GM12878 (cell line): ENCODE data around the gene CDC16. TPM values are rescaled to one million over a fixed set of nuclear protein-coding genes. Genes with fewer than 3 reads are reported as not detected.

Source experiments
- ATAC-seq: fragments of 200-7000 bp; cut with Tn5 transposase; 3 replicates; pipeline ENCODE4 v1.9.1; 2020; ENCODE audit warnings: mild to moderate bottlenecking, moderate library complexity
- BruUV-seq: library from RNA; stranded (reverse); fragments of 400-500 nt; replicated peaks from 2 replicates; lab custom pipeline; 2021; lab: Mats Ljungman, UMichigan
- CTCF ChIA-PET: fragments of 300-600 bp; sonication (Branson Sonifier 250); formaldehyde crosslinking; extraction: SDS; loops from one replicate; lab custom pipeline; 2021; ENCODE audit warnings: inconsistent platforms; lab: Yijun Ruan, JAX
- POLR2A ChIA-PET: fragments of 350-600 bp; formaldehyde crosslinking; extraction: SDS; loops from one replicate; lab custom pipeline; 2021; ENCODE audit warnings: inconsistent platforms; lab: Charles Lee
- RAD21 ChIA-PET: fragments of 300-600 bp; sonication (Branson Sonifier 250); formaldehyde crosslinking; loops from one replicate; lab custom pipeline; 2023; ENCODE audit warnings: antibody characterized with exemption; ENCODE audit not compliant: unreplicated experiment; lab: Charles Lee
- SMC1A ChIA-PET: fragments of 300-600 bp; sonication (Branson Sonifier 250); formaldehyde crosslinking; loops from one replicate; lab custom pipeline; 2023; ENCODE audit not compliant: unreplicated experiment, uncharacterized antibody; lab: Charles Lee
- DNase-seq: peaks from one replicate; pipeline ENCODE4 v3.0.0-alpha.2; 2011; ENCODE audit warnings: low read depth, low spot score
- FAIRE-seq: peaks from 3 replicates; lab custom pipeline; 2011; peaks lifted over from hg19 to GRCh38; lab: Jason Lieb, UNC
- H2AFZ ChIP-seq: 2 replicates; pipeline ENCODE4 v1.6.0; 2011; ENCODE audit warnings: low read depth, low read length, control low read depth; ENCODE audit not compliant: control insufficient read depth
- H3K27ac ChIP-seq: 2 replicates; pipeline ENCODE4 v1.5.1; 2011; ENCODE audit warnings: control low read depth; ENCODE audit not compliant: control insufficient read depth, insufficient read depth
- H3K27me3 ChIP-seq, 2 experiments: replicated peaks in 1 of 2; 2 replicates each; pipeline versions ENCODE4 v1.6.0 to v1.6.1; 2011; ENCODE audit warnings: low read length in 1 of 2; ENCODE audit not compliant: control insufficient read depth in 2 of 2, insufficient read depth in 2 of 2
- H3K36me3 ChIP-seq, 2 experiments: 2 replicates each; pipeline ENCODE4 v1.5.1; 2011; ENCODE audit warnings: low read length in 1 of 2; ENCODE audit not compliant: control insufficient read depth in 2 of 2, insufficient read depth in 2 of 2
- H3K4me1 ChIP-seq: 2 replicates; pipeline ENCODE4 v1.6.1; 2011; ENCODE audit warnings: mild to moderate bottlenecking, low read length, moderate library complexity, mixed read lengths; ENCODE audit not compliant: control insufficient read depth, insufficient read depth
- H3K4me2 ChIP-seq: 2 replicates; pipeline ENCODE4 v1.6.0; 2011; ENCODE audit warnings: control low read depth; ENCODE audit not compliant: control insufficient read depth, insufficient read depth
- H3K4me3 ChIP-seq: fragments of 200-600 bp; sonication (generic); 2 replicates; pipeline ENCODE4 v1.5.1; 2016
- H3K79me2 ChIP-seq: 2 replicates; pipeline ENCODE4 v1.6.0; 2011; ENCODE audit warnings: low read length; ENCODE audit not compliant: control insufficient read depth, insufficient read depth
- H3K9ac ChIP-seq: 2 replicates; pipeline ENCODE4 v1.8.0; 2011; ENCODE audit warnings: low read length, control low read depth, mixed read lengths; ENCODE audit not compliant: control insufficient read depth, insufficient read depth
- H3K9me3 ChIP-seq: replicated peaks from 3 replicates; pipeline ENCODE4 v1.5.1; 2011; ENCODE audit warnings: mild to moderate bottlenecking, low read length; ENCODE audit not compliant: control insufficient read depth, insufficient read depth
- H4K20me1 ChIP-seq: 2 replicates; pipeline ENCODE4 v1.6.0; 2011; ENCODE audit not compliant: control insufficient read depth, insufficient read depth
- BHLHE40 ChIP-seq, 2 experiments: fragments of 450-650 bp in 1 of 2; IDR thresholded peaks; 2 replicates each; pipeline ENCODE4 v1.6.1; 2011 to 2017; ENCODE audit warnings: low read depth in 2 of 2, borderline replicate concordance in 1 of 2, improper control_type of control experiment in 1 of 2, low read length in 1 of 2, mild to moderate bottlenecking in 1 of 2
- CBFB ChIP-seq: IDR thresholded peaks from 2 replicates; pipeline ENCODE4 v1.6.1; 2016; ENCODE audit warnings: antibody characterized with exemption, low read depth
- E2F8 ChIP-seq: fragments of 450-650 bp; IDR thresholded peaks from 2 replicates; pipeline ENCODE4 v1.6.1; 2018; ENCODE audit warnings: mild to moderate bottlenecking, low read depth, moderate library complexity; ENCODE audit not compliant: partially characterized antibody
- KDM1A ChIP-seq: fragments of 200-600 bp; sonication (generic); IDR thresholded peaks from 2 replicates; pipeline ENCODE4 v1.6.1; 2016; ENCODE audit warnings: borderline replicate concordance
- MTA2 ChIP-seq: fragments of 450-650 bp; IDR thresholded peaks from 2 replicates; pipeline ENCODE4 v1.6.1; 2016; ENCODE audit warnings: low read depth, mild to moderate bottlenecking, moderate library complexity
- MYB ChIP-seq: fragments of 150-350 bp; IDR thresholded peaks from 2 replicates; pipeline ENCODE4 v1.6.1; 2014; ENCODE audit warnings: mild to moderate bottlenecking, low read depth, low read length, borderline replicate concordance
- NFXL1 ChIP-seq: fragments of 450-650 bp; IDR thresholded peaks from 2 replicates; pipeline ENCODE4 v1.6.1; 2017; ENCODE audit warnings: antibody characterized with exemption, mild to moderate bottlenecking, borderline replicate concordance
- NR2C2 ChIP-seq: IDR thresholded peaks from 2 replicates; pipeline ENCODE4 v1.6.1; 2011; ENCODE audit warnings: borderline replicate concordance, low read depth; ENCODE audit not compliant: control insufficient read depth, insufficient read length
- SKIL ChIP-seq: fragments of 450-650 bp; IDR thresholded peaks from 2 replicates; pipeline ENCODE4 v1.6.1; 2017; ENCODE audit warnings: mild to moderate bottlenecking, low read depth, inconsistent platforms; ENCODE audit not compliant: poor library complexity, severe bottlenecking
- WRNIP1 ChIP-seq: IDR thresholded peaks from 2 replicates; pipeline ENCODE4 v1.6.1; 2011; ENCODE audit warnings: low read depth, low read length, improper control_type of control experiment, borderline replicate concordance
- ZBTB33 ChIP-seq: fragments of 450-650 bp; IDR thresholded peaks from 2 replicates; pipeline ENCODE4 v1.6.1; 2017; ENCODE audit warnings: mild to moderate bottlenecking
- ZBTB40 ChIP-seq: fragments of 450-650 bp; IDR thresholded peaks from 2 replicates; pipeline ENCODE4 v1.6.1; 2016; ENCODE audit warnings: mild to moderate bottlenecking, moderate library complexity, borderline replicate concordance
- ZNF24 ChIP-seq: fragments of 450-650 bp; IDR thresholded peaks from 2 replicates; pipeline ENCODE4 v1.6.1; 2017; ENCODE audit warnings: antibody characterized with exemption, mild to moderate bottlenecking
- ZNF274 ChIP-seq: IDR thresholded peaks from one replicate; pipeline ENCODE4 v1.8.0; 2011; ENCODE audit not compliant: insufficient read length, insufficient read depth
- WGBS: methylation state at CpG from one replicate; pipeline ENCODE4 v1.1.6; 2016; ENCODE audit warnings: low lambda C conversion rate; ENCODE audit not compliant: insufficient replicate concordance, insufficient coverage; ENCODE audit errors: missing lambda C conversion rate; 5-methylcytosine and 5-hydroxymethylcytosine counted together
- in situ Hi-C: fragments of 300-500 bp; cut with MboI; formaldehyde crosslinking; loops from 9 replicates; pipeline ENCODE4 v1.14.3; 2018; ENCODE audit warnings: mixed read lengths
- intact Hi-C: fragments of 100-400 bp; cut with micrococcal nuclease; formaldehyde crosslinking; loops from one replicate; pipeline ENCODE4 v1.14.2; 2022; ENCODE audit not compliant: unreplicated experiment
- polyA plus RNA-seq, 11 experiments: library from polyadenylated mRNA; depleted of rRNA in 4 of 11; unstranded in 6 of 11; stranded (reverse) in 5 of 11; fragments of >200 nt; fragmentation: Nextera tagmentation in 4 of 11; fragmentation: Illumina TruSeq in 1 of 11; extraction: Ambion mirVana in 4 of 11; extraction: Trizol in 1 of 11; gene quantifications; 1 replicate in 1 of 11; 2 replicates in 10 of 11; pipeline versions ENCODE4 v1.2.1 to v1.2.3, GENCODE V29; 2011 to 2016; ENCODE audit warnings: inconsistent platforms in 2 of 11, missing spikeins in 2 of 11, low read depth in 1 of 11
- total RNA-seq, 4 experiments: library from RNA; depleted of rRNA in 3 of 4; stranded (reverse); fragments of >200 nt in 3 of 4; fragmentation: Illumina TruSeq in 1 of 4; extraction: Trizol in 1 of 4; gene quantifications; 2 replicates each; pipeline versions ENCODE4 v1.2.1 to v1.2.3, GENCODE V29; 2013 to 2021

CDC16 gene
- total and polyA plus RNA-seq, 10 of the 15 experiments (the other 5 are each of a cell fraction or from before 2014, with no cell fraction given) = 15.4 to 92.9 (median 31.4) TPM

GRCh38 chr13:114199954-114200353 is 34.7 kb upstream of the CDC16 start:
- FAIRE-seq (no peak), ATAC-seq (no peak), DNase-seq (no peak)
- Histone ChIP-seq H3K79me2 (no peaks in the 10 kb centered on the region), H4K20me1 (no peaks in the 10 kb centered on the region), H3K27ac (no peak overlapping the region), H3K4me3 (no peak overlapping the region), H3K36me3 (no peaks in the 10 kb centered on the region), H3K4me2 (no peak overlapping the region), H3K9ac (no peak overlapping the region), H3K9me3 (peaks cover 2% of the 10 kb centered on the region; the same call in 1 of the 3 replicates), H3K27me3 (no peaks in the 10 kb centered on the region), H3K4me1 (no peaks in the 10 kb centered on the region), H2AFZ (no peak overlapping the region)
- in situ Hi-C loops (no loop called here), intact Hi-C loops (no loop called here)
- ChIA-PET SMC1A (no interaction called here), CTCF (no interaction called here), RAD21 (no interaction called here), POLR2A (no interaction called here)
- WGBS = 88% methylated on average over 31 of the region's 42 CpGs
- no TSS peak for BruUV-seq
- TF ChIP-seq MTA2 (no peak), CBFB (no peak), NFXL1 (no peak), SKIL (no peak), WRNIP1 (no peak), ZNF274 (no peak), ZBTB40 (no peak), ZNF24 (no peak), NR2C2 (no peak), E2F8 (no peak), BHLHE40 (IDR thresholded peaks at IDR 0.05; ENCODE audit: borderline replicate concordance in 1 of 2, low read depth in 2 of 2, low read length in 1 of 2) (no peak), KDM1A (no peak), ZBTB33 (no peak), MYB (no peak)
